Inflammatory macrophage (primary cell): ENCODE results near the gene DLGAP1.

Source experiments
- DNase-seq, 2 donors: peaks; one replicate each; pipeline ENCODE4 v3.0.0-alpha.2; 2020 to 2022

The DLGAP1 gene

DNA sequence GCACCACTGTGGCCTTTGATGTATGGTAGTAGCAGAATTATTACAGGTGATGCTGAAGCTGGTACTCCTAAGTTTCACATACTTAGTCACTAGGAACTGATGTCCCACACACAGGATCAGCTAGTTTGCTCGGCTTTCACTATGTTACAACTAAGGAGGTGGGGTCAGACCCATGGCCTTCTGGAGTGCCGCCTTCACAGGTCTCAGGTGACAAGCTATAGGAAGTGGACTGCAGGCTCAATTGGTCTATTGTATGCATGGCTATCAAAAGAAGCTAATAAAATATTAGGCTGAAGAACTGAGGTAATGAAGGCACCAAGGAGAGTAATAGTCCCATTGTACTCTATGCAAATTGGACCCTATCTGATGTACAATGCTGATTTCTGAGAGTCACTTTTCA lies 170.6 kb downstream of the DLGAP1 start:
- DNase-seq, result no peak

DNA sequence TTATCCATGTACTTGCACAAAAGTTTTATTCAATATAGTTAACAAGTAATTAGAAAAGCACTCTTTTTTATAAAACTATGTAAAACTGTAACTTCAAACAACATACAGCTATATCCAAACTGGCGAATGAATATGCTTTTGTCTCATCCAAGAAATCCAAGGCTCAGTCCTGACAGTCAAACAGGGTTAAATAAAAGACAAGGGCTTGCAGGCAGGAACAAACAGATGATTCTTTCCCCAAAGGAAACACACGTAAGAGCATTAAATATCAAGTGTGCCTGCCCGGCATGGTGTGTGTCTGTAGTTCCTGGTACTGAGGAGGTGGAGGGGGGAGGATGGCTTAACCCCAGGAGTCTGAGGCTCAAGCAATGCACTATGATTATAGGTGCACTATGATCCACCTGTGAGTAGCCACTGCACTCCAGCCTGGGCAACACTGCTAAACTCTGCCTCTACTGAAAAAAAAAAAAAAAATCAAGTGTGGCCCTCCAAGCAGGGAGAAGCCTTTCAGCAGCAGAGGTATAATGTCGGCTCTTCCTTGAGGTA lies 171.3 kb downstream of the DLGAP1 start:
- DNase-seq, result no peak

DNA sequence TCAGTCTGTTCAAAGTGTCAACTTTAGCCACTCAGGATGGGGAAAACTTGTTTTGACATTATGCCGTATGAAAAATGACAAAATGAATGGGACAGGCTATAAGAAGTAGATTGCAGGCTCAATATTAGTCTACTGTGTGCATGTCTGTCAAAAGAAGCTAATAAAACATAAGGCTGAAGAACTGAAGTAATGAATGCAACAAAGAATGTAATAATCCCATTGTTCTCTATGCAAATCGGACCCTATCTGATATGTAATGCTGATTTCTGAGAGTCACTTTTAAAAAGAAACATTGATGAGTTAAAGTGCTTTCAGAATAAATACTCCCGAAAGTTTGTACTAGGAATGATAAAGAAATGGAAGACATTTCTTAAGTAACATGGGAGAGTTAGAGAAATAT lies 172.2 kb downstream of the DLGAP1 start:
- no peak for DNase-seq

DNA sequence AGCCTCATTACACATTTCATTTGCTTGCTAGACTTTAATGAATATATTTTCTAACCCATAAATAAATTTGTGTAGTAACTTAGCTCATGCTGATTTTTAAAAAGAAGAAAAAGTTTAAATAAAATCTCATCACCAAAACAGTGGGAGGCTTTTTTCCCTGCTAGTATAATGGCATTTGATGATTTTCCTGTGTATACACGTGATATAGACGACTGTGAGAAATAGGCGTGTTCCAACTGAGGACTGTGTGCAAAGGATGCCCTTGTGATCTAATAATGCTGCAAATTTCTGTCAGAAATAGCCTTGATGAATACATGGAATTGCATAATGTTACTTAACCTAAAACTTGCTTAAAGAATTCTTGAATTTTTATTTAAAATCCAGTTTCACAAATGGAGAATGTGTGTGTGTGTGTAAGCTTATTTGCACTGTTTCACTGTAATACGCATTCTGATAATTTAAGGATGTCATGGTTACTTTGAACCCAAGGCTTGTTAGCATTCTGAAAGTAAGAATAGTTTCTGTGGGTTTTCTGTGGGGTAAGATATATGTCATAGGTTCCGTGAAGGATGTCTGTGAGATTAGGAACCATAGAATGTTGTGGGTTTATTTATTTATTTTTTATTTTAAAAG lies 178.0 kb downstream of the DLGAP1 start:
- no peak for DNase-seq

DNA sequence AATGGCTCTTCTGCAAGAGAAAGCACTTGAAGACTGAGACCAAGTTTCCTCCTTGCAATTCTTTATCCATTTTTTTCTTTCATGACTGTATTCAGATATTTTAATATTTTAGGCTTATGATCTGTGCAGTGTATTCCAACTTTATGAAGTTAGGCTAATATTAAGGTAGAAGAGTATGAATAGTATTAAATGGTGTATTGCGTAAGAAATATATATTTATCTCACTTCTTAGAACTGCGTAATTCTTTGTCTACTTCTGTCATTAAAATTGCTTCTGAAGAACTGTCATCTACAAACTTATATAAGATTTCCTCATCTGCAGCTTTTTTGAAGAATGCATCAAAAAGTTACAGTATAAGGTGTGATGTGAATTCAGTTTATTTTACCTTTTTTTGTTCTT lies 183.2 kb downstream of the DLGAP1 start:
- no peak for DNase-seq

DNA sequence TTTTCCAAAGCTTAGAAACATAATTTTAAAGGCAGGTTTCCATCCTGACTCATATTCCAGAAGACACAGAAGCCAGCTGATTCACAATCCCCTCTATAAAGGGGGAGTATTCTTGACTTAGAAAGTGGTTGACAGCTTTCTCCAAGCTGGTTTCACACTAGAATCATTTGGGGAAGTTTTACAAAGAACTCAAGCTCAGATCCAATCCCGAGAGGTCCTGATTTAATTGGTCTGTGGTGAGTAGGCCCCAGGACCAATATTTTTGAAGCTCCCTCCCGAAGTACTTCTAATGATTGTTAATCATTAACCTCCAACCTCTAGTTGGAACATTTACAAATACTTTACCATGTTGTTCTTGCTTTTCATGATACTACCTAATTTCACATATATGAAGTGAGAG lies 184.1 kb downstream of the DLGAP1 start:
- DNase-seq, result no peak

DNA sequence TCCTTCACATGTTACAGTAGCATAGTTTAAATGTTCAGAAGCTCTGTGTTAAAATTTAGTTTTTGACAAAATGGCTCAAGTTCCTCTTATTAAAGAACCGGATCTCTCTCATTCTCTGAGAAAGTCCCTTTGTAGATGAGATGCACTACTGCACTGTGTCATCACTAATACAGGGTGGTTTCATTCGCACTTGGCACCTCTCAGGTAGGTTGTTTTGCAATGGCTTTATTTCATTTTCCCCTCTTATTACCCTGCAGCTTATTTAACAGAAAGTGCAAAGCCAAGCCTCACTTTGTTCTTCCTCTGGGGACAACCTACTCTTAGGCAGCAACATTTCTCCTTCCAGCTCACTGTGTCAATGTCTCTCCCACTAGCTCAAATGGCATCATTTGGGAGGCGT lies 185.1 kb downstream of the DLGAP1 start:
- no peak for DNase-seq

DNA sequence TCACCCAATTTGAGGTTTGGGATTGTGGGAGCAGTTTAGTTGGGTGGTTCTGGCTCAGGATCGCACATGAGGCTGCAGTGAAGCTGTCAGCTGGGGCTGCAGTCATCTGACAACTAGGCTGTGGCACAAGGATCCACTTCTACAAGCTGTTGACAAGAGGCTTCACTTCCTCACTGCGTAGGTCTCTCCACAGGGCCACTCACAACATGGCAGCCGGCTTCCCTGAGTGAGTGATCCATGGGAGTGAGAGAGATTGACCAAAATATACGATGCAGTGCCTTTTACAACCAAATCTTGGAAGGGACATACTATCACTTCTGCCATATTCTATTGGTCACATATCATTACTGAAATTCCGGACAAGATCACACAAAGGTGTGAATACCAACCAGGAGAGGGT lies 187.5 kb downstream of the DLGAP1 start:
- DNase-seq, result no peak

DNA sequence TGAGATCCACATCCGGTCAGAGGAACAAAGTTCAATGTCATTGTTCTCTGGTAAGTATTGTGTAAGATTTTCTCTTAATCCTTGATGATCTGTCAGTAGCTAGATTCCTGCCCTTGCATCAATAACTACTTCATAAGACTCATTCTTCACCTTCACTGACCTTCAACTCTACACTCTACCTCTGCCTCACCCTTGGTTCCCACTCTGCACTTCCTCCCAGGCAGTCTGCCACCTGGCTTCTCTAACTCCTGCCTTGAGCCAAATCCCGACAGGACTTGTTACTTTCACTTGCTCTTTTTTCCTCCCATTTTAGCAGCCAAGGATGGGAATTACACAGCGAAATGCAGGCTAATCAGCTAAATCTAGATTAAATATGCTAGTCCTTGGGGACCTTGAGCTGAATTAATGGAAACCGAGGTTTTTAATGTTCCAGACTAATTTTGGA lies 190.7 kb downstream of the DLGAP1 start:
- no peak for DNase-seq

DNA sequence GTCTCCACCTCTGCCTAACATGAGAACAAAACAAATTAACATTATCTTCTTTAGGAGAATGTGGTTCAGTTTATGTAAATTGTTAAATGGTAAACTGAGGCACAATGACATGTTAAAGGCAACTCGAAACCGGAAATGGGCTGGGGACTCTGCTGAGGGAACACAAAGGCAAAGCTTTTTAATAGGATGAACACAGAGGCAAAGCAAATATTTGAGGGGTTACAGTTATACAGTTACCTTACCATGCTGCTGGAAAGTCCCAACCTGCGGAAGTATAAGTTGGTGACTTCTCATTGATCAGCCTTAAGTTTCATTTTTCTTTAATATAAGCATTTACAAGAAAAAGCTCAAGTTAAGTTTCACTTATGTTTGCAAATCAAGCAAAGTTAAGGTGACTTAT lies 195.0 kb downstream of the DLGAP1 start:
- DNase-seq, result no peak

DNA sequence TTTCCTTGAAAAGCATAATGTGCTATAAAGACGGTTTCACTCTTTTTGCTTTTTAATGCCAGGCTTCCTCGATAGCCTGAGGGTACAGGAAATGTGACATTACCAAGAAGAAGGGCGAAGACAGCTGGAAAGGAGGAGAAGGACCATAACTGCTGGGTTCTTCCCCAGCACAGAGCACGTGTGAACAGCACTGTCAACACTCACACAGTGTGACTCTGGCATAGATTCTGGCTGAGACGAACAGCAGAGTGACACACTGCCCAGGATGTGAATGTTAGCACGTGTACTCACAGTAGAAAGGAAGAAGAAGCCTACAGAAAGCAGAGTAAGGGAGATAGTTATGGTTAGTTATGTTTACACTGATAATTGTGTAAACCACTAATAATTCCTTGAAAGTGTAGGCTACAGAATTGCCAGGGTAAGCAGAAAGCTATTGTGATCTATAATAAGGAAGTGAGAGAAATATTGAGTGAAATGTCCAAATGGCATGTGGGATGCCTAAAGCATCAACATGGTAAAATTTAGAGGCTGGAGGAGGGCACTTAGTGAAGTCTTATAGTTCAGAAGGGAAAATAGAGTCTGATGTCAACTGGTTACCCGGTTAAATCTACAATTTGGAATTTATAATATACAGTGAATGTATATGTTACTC lies 198.2 kb downstream of the DLGAP1 start:
- no peak for DNase-seq

DNA sequence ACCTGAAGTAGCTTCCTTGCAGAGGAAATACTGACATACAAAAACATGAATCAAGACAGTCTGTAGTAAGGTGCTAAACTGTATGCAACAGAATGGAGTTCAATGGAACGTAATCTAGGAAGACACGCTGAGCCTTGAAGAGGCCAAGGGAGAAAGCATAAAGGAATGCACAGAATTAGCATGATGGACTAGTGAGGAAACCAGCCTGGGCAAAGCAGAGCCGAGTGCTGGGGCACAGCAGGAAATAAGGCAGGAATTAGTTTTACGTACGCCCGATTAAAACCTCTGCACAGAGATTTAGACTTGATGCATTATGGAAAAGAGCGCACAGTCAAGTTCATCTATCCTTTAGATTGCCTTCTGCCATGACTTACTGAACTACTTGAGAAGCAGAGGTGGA lies 200.3 kb downstream of the DLGAP1 start:
- no peak for DNase-seq

DNA sequence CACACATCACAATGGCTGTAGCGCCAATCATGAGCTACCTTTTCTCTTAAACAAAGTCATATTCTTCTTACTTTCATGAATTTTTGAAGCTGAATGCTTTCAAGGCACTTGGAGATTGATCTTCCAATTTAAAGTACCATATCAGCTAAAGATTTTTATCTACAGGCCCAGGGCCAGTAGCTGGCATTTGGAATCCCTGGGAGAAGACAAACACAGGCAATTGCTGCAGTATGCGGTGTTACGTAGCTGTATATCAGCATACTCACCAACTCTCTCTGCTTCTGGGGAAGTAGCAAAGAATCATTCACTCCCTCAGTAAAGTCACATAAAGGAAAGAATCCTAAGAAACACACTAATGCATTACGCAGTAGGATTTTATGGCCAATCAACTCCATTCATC lies 202.3 kb downstream of the DLGAP1 start:
- no peak for DNase-seq

DNA sequence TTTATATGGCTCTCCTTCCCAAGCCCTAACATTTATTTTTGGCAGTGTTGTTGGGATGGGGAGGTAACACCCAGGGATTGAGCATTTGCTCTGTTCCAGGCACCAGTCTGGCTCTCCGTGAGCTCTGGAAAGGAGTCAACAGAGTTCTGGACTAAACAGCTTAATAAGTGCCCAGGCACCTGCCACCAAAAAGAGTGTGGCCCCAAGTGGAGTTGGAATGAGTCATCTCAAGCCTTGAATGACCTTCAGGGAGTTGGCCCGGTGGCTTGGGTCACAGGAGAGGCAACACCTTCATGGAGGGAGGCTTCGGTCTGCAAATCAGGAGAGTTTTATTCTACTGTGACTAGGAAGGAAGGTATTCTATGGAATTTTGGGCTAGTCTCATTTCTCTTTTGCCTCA lies 203.2 kb downstream of the DLGAP1 start:
- DNase-seq, result no peak

DNA sequence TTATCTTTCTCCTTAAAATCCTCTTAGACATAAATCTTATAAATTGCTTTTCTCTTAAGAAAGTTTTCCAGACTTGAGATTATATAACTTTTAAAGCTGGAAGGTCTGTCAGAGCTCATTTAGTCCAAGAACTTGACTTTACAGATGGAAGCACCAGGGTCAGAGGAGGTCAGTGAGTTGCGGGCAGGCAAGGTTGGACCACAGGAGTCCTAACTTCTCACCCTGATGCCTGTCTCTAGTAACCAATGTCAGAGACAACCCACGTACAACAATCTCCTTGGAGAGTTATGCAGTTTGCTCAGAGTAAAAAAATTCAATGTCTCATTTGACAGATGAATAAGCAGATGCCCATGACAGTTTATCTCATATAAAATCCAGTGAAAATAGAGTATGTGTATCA lies 203.9 kb downstream of the DLGAP1 start:
- DNase-seq, result no peak

DNA sequence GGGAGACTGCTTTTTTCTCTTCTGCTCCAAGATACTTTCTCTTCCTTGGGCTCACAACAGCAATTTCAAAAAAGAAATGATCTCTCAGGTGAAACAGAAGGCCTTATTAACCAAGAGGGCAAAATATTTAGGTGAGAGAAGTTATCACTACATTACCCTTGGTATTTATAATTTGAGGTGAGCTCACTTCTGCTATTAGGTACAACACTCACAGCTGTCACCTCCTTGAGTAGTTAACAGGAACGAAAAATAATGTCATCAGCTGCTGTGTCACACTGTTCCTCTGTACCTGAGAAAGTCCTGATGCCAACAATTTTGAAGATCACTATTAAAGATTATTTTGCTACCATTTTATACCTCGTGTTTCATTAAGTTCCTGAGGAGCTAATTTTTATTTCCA lies 205.0 kb downstream of the DLGAP1 start:
- DNase-seq, result no peak

DNA sequence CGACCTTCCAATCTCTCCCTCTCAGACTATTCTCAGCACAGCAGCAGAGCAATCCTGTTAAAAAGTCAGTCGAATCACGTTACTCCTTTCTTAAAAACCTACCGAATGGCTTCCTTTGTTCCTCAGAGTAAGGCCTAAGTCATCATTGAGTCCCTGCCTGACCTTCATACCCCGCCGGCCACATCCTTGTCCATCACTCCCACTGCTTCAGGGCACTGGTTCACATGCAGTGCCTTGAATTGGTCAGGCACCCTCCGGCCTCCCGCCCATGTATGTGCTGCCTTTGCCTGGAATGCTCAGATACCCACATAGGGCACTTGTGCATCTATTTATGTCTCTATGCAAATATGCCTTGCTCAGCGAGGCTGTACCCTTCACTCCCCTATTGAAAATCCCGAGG lies 206.4 kb downstream of the DLGAP1 start:
- DNase-seq, result no peak

DNA sequence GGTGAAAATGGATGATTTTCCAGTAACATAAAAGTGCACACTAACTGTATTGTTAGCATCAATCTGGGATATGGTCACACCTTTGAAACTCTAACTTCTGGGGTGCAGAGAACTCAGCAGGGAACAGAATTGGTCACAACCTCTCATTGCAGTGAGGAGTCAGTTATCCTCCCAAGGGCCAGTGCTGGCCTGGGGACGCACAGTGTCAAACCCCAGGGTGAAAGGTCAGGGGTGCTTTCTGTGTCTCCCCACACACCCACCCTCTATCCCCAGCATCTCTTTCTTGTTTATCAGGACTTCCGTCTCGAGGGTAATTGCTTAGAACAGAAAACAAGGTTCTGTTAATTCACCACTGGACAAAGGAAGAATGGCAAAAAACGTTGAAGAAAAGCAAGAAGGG lies 208.7 kb downstream of the DLGAP1 start:
- no peak for DNase-seq

DNA sequence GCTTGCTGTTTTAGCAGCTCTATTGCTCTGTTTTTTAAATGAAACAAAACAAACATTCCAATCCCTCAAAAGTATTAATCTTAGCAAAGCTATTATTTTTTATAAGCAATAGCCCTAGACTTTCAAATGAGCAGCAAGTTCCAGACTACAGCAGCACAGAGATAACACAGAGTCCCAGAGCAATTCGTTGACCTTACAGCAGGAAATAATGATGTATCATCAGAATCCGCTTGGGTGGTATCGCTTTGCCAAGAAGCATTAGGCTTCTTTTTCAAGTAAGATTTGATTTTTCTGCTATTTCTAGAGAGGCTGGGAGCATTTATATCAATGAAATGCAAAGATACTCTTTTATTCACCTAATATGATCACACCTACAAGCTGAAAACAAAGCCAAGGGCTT lies 209.7 kb downstream of the DLGAP1 start:
- no peak for DNase-seq

DNA sequence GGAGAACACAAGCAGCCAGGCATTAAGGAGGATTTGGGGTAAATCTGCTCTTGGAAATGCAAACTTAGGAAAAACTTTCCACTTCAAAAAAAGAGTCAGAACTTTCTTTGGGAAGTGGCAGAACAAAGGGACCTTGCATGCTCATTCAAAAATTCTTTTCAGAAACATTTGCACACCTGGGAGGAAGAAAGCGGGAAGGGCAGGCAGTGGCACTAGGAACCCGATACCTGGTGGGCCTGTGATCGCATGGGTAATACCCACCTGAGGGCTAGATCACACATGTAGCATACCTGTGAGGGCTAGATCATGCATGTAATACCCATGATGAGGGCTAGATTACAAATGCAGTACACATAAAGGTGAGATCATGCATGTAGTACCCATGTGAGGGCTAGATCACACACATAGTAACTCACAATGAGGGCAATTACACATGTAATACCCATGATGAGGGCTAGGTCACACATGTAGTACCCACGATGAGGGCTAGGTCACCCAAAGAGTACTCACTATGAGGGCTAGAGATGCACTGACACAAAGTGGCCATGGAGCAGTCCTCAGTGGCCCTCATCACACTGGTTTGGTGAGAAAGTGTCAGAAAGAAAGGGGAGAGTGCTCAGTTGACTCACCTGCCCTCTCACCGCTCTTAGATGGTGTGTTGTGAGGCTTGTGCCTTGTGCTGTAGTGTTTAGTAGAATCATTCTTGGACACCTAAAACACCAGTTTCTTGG lies 212.5 kb downstream of the DLGAP1 start:
- DNase-seq, result no peak

DNA sequence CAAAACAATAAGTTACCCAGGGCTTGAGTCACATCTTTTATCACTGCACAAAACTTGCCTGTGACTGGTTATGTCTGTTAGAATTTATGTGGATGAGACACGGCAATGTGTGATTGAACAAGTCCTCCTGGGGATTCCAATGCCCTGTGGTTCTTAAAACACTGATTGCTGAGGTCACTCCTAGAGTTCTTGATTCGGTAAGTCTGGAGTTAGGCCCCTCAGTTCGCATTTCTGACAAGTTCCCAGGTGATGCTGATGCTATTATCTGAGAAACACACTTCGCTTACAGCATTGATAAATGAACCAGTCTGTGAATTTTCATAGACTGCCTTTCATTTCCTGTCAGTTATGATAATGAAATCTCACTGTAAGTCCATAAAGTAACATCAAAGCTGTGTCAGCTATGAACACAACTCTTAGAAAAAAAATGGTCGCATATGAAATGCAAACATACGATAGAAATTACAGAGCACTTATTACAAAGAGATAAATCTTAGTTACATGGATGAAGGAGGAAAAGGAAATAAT lies 214.0 kb downstream of the DLGAP1 start:
- DNase-seq, result no peak

DNA sequence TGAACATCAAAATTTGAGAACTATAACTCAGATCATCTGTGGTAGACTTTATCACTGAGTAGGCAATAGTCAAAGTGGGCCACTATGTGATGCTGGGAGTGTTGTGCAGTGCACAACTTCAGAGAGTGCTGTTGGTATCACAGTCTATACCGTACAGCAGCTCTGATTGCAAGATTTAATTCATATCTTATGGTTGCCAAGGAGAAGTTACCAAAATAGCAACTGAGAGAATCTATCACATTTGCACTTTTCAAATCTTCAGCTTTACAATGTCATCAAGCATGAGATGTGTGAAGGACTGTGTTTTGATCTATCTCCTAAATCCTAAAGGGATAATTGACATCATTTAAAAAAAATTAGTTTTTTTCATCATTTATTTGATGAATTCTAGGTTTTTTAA lies 216.1 kb downstream of the DLGAP1 start:
- no peak for DNase-seq

DNA sequence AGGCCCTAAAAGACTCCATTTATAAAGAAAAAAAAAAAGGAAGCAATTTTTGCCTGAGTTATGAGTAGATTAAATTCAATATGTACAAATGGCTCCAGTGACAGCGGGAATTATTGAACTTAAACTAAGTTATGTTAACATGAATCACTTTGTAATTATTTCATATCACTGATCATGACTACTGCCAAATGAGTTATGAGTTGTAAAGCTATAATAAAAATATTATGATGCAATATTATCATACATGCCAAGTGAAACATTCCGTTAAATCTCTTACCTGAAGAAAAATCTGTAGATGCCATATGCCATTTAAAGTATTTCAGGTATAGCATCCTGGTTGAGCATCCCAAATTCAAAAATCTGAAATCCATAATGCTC lies 217.5 kb downstream of the DLGAP1 start:
- DNase-seq, result no peak
